Measurements from ENCODE around the gene LAMC1.

The LAMC1 gene

DNA sequence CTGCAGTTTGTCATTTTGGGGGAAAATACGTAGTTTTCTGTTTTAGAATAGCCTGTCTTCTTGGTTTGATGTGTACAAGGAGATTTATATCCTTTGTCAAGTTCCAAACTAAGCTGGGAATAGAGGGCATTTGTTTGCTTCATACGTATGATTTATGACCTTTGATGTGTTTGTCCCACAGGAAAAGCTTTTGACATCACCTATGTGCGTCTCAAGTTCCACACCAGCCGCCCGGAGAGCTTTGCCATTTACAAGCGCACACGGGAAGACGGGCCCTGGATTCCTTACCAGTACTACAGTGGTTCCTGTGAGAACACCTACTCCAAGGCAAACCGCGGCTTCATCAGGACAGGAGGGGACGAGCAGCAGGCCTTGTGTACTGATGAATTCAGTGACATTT is 79.9 kb downstream of the LAMC1 start:
- DNase-seq (ENCODE audit: low read depth in 2 of 2, low spot score in 1 of 2) = no peak

DNA sequence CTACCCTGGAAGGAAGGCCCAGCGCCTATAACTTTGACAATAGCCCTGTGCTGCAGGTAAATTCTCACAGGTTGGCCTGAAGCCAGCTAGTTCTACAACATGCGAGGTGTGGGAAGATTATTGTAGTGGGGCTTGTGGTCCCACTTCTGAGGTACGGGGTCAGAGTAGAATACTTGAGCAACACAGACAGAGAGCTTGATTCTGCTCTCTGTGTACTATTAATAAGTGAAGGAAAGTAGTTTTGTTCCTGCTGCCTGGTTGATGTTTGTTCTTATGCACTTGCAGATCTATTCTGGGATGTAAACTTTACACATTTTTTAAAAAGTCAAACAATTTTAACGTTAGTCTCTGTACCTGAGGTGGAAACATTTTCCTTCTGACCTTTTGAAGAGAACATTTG is 80.4 kb downstream of the LAMC1 start:
- no peak for DNase-seq (ENCODE audit: low read depth in 2 of 2, low spot score in 1 of 2)

DNA sequence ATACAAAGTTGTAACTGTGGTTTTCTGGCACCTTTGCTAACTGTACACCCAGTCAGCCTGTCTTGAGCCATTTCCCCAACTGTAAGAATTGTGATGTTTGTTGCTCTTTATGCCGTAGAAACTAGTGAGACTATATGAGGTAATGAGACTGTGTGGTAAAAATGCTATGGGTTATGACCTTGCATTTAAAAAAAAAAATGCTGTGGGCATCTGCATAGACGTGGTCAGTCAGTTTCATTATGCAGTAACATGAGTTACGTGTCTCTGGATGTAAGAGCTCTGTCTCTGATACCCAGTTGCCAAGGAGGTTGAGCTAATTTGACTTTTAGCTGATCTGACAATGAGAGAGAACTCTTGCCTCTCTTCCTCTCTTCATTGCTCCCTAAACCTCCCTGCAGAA is 82.2 kb downstream of the LAMC1 start:
- DNase-seq (ENCODE audit: low read depth in 2 of 2, low spot score in 1 of 2) = no peak

DNA sequence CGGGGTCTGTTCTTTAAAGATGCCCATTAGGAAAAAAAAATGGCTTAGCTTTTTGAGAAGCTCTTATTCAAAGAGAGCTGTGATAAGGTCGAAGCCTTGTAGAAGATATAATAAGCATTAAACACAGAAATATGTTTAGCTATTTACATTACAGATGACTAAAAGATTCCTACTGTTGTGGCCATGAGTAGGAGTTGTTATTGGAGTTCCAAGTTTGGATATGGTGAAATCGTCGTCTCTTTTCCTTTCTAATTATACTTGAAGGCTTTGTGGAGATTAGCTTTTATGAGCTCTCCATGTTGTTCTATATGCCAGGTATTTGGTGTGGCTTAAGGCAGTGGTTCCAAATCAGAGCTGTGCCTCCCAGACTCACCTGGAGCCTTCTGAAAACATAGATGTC is 82.9 kb downstream of the LAMC1 start:
- DNase-seq (ENCODE audit: low read depth in 2 of 2, low spot score in 1 of 2) = no peak

DNA sequence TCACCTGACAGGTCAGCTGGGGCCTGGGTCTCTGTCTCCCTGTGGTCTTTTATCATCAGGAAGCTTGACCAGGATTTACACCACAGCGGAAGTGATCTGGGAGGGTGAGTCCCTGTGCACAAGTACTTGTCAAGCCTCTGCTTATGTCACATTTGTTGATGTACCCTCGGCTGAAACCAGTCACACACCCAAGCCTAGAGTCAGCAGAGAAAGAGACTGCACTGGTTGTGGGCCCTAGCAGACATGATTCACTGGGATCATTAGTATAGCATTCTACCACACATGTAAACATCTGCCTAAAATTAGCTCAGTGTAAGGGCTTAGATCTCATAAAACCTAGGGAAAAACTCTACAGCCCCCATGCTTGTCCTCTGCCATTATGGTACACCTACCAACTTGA is 83.5 kb downstream of the LAMC1 start:
- no peak for DNase-seq (ENCODE audit: low read depth in 2 of 2, low spot score in 1 of 2)

DNA sequence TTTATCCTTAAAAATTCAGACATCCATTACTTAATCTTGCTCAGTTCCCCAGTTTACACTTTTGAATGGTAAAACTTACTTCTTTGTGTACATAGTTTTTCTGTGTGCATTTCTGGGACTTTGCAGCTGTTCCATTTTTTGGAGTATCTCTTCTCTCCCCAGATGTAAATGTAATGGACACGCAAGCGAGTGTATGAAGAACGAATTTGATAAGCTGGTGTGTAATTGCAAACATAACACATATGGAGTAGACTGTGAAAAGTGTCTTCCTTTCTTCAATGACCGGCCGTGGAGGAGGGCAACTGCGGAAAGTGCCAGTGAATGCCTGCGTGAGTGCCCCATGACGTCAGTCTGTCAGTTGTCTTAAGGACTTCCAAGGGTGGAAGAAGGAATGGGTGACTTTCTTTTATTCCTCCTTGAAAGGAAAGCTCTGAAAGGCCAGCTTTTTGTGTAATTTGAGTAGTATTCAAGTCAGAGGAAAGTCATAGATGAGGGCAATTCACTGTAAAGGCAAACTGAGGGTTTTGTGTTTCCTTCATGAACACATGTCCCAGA is 87.2 kb downstream of the LAMC1 start:
- DNase-seq (ENCODE audit: low read depth in 2 of 2, low spot score in 1 of 2) = no peak

DNA sequence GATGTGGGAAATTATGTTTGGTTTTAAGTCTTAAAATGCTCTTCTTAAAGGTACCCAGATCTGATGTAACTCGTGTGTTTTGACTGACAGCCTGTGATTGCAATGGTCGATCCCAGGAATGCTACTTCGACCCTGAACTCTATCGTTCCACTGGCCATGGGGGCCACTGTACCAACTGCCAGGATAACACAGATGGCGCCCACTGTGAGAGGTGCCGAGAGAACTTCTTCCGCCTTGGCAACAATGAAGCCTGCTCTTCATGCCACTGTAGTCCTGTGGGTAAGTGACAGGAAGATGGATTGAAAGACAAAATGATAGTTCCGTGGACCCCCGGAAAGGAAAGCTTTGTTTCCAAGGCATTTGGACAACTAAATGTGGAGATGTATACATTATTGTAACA is 91.2 kb downstream of the LAMC1 start:
- DNase-seq (ENCODE audit: low read depth in 2 of 2, low spot score in 1 of 2) = no peak

DNA sequence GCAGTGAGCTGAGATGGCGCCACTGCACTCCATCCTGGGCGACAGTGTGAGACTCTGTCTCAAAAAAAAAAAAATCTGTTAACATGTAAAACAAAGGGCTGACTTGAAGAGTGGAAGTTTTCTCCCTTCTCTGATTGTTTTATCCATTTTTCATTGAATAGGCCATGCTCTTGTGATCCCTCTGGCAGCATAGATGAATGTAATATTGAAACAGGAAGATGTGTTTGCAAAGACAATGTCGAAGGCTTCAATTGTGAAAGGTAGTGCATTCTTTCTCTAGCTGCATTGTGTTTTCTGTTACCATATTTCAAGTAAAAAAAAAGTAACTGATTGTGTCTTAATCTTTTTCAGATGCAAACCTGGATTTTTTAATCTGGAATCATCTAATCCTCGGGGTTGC is 93.2 kb downstream of the LAMC1 start:
- DNase-seq (ENCODE audit: low read depth in 2 of 2, low spot score in 1 of 2) = no peak

DNA sequence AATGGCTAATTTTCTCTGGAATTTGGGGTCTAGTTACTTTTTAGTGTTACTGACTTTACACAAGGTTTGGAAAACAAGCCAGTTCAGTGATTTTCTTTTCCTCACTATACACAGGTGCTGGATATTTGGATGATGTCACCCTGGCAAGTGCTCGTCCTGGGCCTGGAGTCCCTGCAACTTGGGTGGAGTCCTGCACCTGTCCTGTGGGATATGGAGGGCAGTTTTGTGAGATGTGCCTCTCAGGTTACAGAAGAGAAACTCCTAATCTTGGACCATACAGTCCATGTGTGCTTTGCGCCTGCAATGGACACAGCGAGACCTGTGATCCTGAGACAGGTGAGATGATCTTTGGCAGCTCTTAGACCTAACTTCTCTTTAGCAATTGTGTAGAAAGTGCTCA is 98.4 kb downstream of the LAMC1 start:
- DNase-seq (ENCODE audit: low read depth in 2 of 2, low spot score in 1 of 2) = no peak

DNA sequence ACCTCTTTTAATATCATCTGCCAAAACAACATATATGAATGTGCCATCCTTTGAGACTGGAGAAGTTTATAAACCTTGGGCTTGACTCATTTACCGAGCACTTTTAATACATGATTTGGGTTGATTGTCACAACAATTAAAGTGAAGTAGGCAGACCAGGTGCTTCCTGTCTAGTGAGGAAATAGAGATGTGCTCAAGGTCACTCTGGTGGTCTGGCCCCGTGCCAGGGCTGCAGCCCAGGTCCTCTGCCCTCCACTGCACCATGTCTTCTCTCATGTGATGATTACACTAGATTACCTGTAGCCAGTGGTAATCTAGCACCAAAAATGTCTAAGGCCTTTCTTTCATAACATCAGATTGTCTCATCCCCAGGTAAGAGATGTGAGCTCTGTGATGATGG is 101.0 kb downstream of the LAMC1 start:
- no peak for DNase-seq (ENCODE audit: low read depth in 2 of 2, low spot score in 1 of 2)

DNA sequence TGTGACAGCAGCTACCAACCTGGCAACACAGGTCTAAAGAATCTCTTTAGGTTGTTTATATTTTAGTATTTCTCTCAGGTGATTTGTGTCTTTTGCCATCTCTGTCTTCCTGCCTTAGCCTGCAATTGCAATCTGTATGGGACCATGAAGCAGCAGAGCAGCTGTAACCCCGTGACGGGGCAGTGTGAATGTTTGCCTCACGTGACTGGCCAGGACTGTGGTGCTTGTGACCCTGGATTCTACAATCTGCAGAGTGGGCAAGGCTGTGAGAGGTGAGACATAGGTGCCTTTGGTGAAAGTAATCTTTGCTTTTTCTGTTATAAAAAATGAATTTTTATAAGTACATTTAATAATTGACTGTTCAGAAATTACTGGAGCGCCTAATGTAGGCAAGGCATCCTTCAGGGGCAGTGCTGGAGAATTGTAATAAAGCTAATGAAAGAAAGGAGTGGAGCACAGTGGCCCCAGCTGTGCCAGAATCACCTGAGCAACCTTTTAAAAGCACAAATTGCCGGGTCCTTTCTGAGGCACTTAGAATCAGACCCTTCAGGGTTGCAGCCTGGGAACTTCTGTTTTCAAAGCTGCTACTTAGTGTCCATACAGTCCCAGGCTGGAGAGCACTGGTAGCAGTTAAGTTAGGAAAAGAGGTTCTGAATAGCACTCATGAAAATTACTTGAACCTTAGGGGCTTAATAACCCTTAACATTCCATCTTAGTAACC is 102.2 kb downstream of the LAMC1 start:
- no peak for DNase-seq (ENCODE audit: low read depth in 2 of 2, low spot score in 1 of 2)

DNA sequence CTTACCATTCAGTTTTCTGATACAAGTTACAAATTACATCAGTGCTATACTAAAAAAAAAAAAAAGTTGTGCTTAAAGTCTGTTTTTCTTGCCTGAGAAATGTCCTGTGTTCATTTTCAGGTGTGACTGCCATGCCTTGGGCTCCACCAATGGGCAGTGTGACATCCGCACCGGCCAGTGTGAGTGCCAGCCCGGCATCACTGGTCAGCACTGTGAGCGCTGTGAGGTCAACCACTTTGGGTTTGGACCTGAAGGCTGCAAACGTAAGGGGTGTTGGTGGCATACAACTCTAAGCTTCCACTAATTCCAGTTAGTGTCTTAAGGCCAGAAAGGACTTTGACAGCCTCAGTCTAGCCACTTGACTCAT is 102.8 kb downstream of the LAMC1 start:
- DNase-seq (ENCODE audit: low read depth in 2 of 2, low spot score in 1 of 2) = no peak

DNA sequence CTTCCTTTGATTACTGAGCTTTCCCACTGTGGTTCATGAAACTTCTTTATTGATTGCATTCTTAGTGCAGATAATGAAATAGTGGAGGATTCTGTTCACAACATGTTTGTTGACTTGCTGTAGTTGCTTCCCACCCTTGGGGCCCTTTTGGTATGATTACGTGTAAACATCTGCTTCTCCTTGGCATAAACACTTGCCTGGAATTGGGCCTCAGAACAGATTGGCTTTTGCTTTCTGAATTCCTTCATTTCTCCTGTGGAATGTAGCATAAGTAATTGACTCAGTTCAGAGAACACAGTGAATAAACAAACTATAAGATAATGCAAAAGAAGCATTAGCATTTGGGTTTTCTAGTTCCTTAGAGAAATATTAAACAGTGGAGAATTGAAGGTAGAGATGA is 103.3 kb downstream of the LAMC1 start:
- DNase-seq (ENCODE audit: low read depth in 2 of 2, low spot score in 1 of 2) = no peak

DNA sequence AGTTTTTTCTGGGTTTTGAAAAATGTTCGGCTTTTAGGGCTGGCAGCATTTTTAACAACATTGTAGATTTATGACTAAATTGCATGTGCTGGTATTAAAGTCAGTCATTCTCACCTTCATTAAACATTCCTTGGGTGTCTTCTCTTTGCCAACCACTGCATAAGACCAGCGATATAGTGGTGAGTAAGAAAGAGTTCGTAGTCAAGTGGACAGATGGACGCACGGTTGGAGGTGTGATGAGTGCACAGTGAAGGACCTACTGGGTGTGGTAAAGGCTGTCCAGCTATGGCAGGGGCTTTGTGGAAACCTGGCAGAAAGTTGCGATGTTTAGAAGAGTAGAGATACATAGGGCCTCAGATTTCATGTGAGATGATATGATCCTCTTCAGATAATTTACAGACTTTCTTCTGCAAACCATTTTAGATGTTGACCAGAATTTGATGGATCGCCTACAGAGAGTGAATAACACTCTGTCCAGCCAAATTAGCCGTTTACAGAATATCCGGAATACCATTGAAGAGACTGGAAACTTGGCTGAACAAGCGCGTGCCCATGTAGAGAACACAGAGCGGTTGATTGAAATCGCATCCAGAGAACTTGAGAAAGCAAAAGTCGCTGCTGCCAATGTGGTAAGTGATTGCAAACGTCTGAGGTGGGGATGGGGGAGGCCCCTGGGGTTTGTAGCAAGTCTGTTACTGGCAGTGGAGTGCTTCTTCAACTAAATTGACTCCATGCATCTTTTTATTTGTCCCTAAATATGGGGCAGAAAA is 106.9 kb downstream of the LAMC1 start:
- no peak for DNase-seq (ENCODE audit: low read depth in 2 of 2, low spot score in 1 of 2)

DNA sequence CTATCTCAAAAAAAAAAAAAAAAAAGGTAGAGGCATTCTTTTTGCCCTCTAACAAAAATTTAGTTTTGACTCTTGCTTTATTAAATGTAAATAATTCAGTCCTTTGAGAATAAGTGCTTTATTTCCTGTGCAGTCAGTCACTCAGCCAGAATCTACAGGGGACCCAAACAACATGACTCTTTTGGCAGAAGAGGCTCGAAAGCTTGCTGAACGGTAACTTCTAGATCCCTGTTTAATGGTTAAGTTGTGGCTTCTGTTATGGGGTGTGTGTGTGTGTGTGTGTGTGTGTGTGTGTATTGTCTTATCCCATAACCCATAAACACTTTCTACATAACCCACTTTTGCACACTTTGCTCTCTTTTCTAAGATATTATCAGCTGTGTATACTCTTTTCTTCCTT is 107.9 kb downstream of the LAMC1 start:
- no peak for DNase-seq (ENCODE audit: low read depth in 2 of 2, low spot score in 1 of 2)

DNA sequence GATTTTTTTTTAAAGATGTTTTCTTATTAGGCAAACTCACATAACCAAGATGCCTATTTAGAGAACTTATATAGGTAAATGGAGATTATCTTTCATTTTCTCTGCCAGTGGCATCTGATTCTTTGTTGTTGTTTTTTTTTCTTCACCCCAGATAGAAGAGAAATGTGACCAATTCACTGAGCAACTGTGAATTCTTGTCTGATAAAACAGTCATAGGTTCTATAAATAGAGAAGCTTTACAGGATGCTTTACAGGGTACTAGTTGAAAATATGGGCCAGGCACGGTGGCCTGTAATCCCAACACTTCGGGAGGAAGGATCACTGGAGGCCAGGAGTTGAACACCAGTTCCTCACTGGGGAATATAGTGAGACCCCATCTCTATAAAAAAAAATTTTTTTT is 112.1 kb downstream of the LAMC1 start:
- no peak for DNase-seq (ENCODE audit: low read depth in 2 of 2, low spot score in 1 of 2)

DNA sequence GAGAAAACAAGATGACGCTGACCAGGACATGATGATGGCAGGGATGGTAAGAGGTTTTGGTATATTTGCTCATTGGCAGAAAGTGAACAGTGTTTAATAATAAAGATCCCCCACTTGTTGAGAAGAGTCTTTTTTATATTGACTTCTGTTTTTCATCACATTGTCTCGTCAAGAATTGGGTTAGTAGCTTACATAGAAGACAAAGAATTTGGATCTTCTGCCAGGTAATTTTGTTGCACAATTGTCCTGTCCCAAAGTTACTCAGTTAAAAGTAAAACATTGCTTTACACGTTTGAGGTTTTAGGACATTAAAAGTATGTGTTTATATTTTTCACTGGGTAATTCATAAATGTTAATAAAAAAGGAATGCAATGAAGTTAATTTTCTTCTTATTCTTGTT is 114.6 kb downstream of the LAMC1 start:
- no peak for DNase-seq (ENCODE audit: low read depth in 2 of 2, low spot score in 1 of 2)

DNA sequence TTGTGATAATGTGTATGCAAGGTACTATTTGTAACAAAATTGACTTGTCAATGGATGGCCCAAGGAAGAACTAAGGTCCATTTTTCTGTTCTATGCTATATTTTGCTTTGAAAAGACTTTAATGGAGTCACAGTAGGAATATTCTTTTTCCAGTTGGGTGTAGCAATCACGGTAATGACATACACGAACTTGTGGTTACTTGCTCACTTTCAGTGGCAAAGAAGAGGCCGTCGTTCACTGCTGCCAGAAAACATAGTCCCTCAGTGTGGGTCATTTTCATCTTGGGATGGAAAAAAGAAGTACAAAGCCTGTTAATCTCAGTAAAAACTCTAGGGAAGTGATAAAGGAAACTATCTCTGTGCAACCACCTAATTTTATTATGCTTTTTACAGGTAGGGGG is 115.1 kb downstream of the LAMC1 start:
- no peak for DNase-seq (ENCODE audit: low read depth in 2 of 2, low spot score in 1 of 2)

DNA sequence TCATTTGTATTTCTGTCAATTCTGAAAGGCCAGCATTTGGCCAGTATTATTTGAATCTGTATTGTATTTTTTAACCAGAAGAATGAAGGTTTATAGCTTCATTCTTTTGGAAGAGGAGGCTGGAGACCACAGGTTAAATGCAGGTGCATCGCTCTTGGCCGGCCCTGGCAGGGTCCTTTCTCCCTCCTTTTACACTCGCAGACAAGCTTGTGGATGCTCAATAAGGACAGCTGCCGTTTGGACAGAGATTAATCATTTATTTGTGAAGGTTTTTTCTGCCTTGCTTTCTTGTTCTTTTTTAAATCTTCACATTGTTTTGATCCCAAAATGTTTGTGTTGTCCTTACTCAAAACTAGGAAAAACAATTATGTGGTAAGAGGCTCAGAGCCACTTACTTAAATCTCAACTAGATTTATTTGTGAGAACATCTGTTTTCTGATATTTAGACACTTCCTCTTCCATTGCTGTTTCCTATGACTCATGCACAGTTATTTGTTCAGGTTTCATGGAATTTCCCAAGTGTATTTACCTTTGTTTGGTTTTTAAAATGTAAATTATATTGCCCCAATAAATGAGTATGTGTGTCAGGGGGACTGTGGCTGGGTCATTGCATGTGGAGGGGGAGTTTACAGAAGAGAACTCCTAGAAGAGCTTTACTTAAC is 116.2 kb downstream of the LAMC1 start:
- DNase-seq (ENCODE audit: low read depth in 2 of 2, low spot score in 1 of 2) = no peak

DNA sequence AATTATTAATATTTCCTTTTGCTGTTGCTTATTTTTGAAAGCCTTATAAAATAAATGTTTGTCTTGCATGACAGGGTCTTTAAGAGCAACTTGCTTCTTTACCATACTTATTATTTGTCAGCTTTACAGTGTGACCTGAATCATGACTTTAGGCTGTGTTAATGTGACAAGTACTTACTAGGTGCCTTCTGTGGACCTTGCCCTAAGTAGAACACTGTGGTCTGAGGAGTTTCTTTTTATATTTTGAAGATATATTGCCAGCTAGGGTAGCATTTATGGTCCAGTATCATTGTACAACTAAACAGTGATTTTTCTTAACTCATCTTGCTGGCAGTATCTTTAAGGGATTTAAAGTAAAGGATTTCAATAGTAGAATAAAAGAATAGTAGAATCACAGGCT is 117.4 kb downstream of the LAMC1 start:
- DNase-seq (ENCODE audit: low read depth in 2 of 2, low spot score in 1 of 2) = no peak

DNA sequence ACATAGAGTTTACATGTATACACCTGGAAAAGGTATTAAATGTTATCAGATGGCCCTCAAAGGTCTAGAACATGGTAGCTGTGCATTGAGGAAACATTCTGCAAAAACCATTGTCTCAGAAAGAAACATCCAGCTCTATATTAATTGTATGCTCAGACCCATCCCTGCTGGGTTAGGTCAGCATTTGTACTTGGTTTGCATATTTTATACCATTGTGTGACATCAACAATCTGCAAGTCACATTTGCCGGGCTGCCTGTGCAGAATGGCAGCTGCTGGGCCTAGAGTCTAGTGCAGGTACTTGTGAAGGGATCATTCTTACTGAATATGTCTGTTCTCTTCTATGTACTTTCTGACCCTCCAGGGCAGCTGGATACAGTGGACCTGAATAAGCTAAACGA is 119.0 kb downstream of the LAMC1 start:
- no peak for DNase-seq (ENCODE audit: low read depth in 2 of 2, low spot score in 1 of 2)

Measured in stimulated activated CD8-positive, alpha-beta memory T cell treated with anti-CD3 and anti-CD28 coated beads, Interleukin-4, amount 100 ng/mL, for 1 hour (primary cell).